Prostate gland (tissue), 2 donors: ENCODE measurements around the gene NEDD4L.

Experiments
- CTCF ChIP-seq, 4 experiments: fragments of 200-600 bp in 2 of 4; fragments of 450-650 bp in 2 of 4; sonication (generic) in 2 of 4; IDR thresholded peaks; 1 replicate in 3 of 4; 2 replicates in 1 of 4; pipeline ENCODE4 v1.5.1; 2016 to 2019; ENCODE audit warnings: antibody characterized with exemption in 4 of 4, mild to moderate bottlenecking in 2 of 4, moderate library complexity in 2 of 4
- POLR2A ChIP-seq: fragments of 450-650 bp; IDR thresholded peaks from one replicate; pipeline ENCODE4 v1.6.1; 2016; ENCODE audit warnings: antibody characterized with exemption, mild to moderate bottlenecking

- TF ChIP-seq CTCF (IDR thresholded peaks at IDR 0.05): no peak
- TF ChIP-seq POLR2A: no peak
Measured at GRCh38 chr18:58146099-58146498, 102.1 kb downstream of the NEDD4L start.
